HAP-1 (cell line): ENCODE data around the gene YIPF3.
"Not testable (repeated sequence)": the region's sequence is repeated elsewhere in the genome, so short reads cannot be mapped to it uniquely, and the experiment has no call there.

Experiments used
- DNase-seq, 2 experiments: peaks; one replicate each; pipeline ENCODE4 v3.0.0-alpha.2; 2016 to 2020; ENCODE audit warnings: low spot score in 2 of 2
- H3K27me3 ChIP-seq: fragments of 250-450 bp; sonication (Bioruptor Pico); 2 replicates; pipeline ENCODE4 v1.5.1; 2020; ENCODE audit warnings: low read depth, mild to moderate bottlenecking, moderate library complexity
- H3K36me3 ChIP-seq: fragments of 250-450 bp; sonication (Bioruptor Pico); replicated peaks from 2 replicates; pipeline ENCODE4 v1.5.1; 2020; ENCODE audit warnings: mild to moderate bottlenecking
- H3K4me1 ChIP-seq: fragments of 250-450 bp; sonication (Bioruptor Pico); 2 replicates; pipeline ENCODE4 v1.5.1; 2020; ENCODE audit warnings: mild to moderate bottlenecking
- H3K4me3 ChIP-seq: fragments of 250-450 bp; sonication (Bioruptor Pico); 2 replicates; pipeline ENCODE4 v1.5.1; 2020; ENCODE audit warnings: mild to moderate bottlenecking, moderate library complexity
- H3K9me3 ChIP-seq: fragments of 250-450 bp; sonication (Bioruptor Pico); 2 replicates; pipeline ENCODE4 v1.5.1; 2020; ENCODE audit warnings: mild to moderate bottlenecking, moderate library complexity
- in situ Hi-C: fragments of 300-500 bp; cut with MboI; formaldehyde crosslinking; loops from 3 replicates; pipeline ENCODE4 v1.14.3; 2020; ENCODE audit warnings: low sequenced_read_pairs, inconsistent platforms, mixed read lengths

Gene YIPF3

DNA sequence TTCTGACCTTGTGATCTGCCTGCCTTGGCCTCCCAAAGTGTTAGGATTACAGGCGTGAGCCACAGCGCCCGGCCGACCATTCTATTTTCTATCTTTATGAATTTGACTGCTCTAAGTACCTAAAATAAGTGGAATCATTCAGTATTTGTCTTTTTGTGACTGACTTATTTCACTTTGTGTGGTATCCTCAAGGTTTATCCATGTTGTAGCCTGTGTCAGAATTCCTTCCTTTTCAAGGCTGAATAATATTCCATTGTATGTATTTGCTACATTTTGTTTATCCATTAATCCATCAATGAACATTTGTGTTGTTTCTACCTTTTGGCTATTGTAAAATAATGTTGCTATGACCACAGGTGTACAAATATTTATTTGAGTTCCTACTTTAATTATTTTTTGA is 44.2 kb downstream of the YIPF3 start:
- no peak for DNase-seq
- peaks cover 4% of the 10 kb centered on the region; the same call in 1 of the 2 replicates for H3K4me1 ChIP-seq

DNA sequence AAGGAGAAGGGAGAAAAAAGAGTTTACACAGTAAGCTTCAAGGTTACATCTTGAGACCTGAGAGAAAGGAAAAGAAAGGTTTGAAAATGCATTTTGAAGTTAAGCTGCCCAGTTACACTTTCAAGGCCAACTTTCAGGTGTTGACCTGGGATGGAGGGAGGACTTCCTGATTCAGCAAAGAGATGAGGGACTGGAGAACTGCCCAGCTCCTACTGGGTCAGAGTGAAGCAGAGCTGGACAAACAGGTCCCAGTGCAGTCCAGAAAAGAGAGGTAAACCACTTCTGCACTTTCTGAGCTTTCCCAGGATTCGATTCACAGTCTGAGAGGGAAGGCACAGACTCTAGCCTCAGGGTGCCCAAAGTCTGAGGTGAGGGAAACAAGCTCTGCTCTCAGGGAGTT is 45.3 kb downstream of the YIPF3 start:
- Histone ChIP-seq H3K36me3 (no peaks in the 10 kb centered on the region), H3K9me3 (no peaks in the 10 kb centered on the region), H3K27me3 (no peaks in the 10 kb centered on the region), H3K4me1 (no peaks in the 10 kb centered on the region), H3K4me3 (no peak overlapping the region)
- in situ Hi-C loops: no loop called here
- no peak for DNase-seq

More for the DNA sequence above, 44.2 kb downstream of the YIPF3 start:
- no peaks in the 10 kb centered on the region for H3K36me3 ChIP-seq
- no peak overlapping the region for H3K4me3 ChIP-seq
- H3K9me3 ChIP-seq: no peaks in the 10 kb centered on the region
- H3K27me3 ChIP-seq: no peaks in the 10 kb centered on the region
- in situ Hi-C loops: no loop called here

DNA sequence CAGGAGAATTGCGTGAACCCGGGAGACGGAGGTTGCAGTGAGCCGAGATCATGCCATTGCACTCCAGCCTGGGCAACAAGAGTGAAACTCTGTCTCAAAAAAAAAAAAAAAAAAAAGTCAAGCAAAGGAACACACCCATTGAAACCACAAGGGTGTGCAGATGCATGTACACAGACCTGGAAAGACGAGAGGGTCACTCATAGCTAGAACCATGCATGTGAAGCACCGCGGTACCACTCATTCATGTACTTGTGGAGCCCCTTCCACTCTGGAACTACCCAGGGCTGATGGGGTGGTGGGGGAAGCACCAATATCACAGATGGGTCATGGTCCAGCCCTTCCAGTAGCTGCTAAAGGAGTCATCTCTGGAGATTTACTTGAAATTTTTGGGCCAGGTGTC is 46.8 kb downstream of the YIPF3 start:
- Histone ChIP-seq H3K4me3 (no peak overlapping the region), H3K27me3 (no peaks in the 10 kb centered on the region), H3K36me3 (no peaks in the 10 kb centered on the region), H3K4me1 (no peaks in the 10 kb centered on the region), H3K9me3 (no peaks in the 10 kb centered on the region)
- DNase-seq: no peak
- in situ Hi-C loops: no loop called here

DNA sequence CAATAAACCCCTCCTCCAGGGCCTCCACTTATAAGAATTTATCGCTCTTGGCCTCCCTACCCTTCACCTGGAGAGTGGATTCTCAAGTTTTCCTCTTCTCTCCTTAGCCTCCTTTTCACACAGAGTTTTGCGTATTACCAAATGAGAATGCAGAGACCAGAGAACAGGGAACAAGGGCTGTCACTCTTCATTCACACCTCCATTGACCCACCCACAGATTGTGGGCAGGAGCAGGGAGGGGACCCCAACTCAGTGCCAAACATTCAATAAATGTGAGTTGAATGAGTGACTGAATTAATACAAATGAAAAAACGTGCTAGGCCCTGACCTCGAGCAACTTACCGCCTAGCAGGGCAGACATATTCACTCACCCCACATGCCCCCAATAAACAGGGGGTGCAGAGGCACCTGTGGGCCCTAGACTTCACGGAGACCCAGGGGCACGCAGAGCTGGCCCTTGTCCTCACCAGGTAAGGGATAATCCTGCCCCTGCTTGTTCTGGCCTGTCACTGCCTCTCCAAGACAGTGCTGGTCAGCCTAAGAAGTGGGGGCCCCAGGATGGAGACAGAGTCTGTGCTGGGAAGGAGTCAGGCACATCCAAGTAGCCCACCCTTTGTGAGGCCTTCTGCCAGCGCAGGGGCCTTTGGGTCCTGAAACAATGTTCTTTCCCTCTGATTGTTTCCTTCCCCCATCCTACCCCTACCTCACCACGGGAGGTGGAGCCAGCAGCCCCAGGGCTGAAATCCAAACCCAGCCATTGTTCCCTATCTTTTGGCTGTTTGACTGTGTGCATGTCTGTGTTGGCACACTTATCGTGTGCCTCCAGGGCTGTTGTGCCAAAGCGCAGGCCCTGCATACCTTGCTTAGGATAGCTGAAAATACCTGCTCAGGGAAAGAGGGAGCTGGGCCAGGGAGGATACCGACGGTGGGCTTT is 47.7 kb downstream of the YIPF3 start:
- Histone ChIP-seq H3K9me3 (no peaks in the 10 kb centered on the region), H3K4me3 (no peak overlapping the region), H3K27me3 (no peaks in the 10 kb centered on the region), H3K4me1 (no peaks in the 10 kb centered on the region), H3K36me3 (no peaks in the 10 kb centered on the region)
- in situ Hi-C loops: no loop called here
- DNase-seq: no peak

DNA sequence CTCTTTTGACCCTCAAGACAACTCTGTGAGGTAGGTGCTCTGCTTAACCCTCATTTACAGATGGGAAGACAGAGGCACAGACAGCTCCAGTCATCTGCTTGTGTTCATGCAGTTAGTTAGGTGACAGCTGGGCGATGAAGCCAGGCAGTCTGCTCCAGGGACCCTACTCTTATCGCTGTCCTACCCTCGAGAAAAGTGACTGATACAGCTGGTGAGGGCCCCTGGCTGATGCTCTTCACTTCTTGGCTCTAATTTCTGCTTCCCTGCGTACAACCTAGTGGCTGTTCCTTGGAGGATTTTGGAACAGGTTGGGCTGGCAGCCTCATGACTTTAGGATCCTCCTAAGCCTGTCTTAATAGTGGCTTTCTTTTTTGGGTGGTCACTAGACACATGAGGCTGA is 48.5 kb downstream of the YIPF3 start:
- H3K9me3 ChIP-seq: no peaks in the 10 kb centered on the region
- H3K4me1 ChIP-seq: no peaks in the 10 kb centered on the region
- H3K4me3 ChIP-seq: no peak overlapping the region
- DNase-seq: no peak
- 0 out of 2 replicates have a peak, but pooled peaks cover under 1% of the 10 kb centered on the region for H3K27me3 ChIP-seq
- in situ Hi-C loops: no loop called here
- H3K36me3 ChIP-seq: no peaks in the 10 kb centered on the region

DNA sequence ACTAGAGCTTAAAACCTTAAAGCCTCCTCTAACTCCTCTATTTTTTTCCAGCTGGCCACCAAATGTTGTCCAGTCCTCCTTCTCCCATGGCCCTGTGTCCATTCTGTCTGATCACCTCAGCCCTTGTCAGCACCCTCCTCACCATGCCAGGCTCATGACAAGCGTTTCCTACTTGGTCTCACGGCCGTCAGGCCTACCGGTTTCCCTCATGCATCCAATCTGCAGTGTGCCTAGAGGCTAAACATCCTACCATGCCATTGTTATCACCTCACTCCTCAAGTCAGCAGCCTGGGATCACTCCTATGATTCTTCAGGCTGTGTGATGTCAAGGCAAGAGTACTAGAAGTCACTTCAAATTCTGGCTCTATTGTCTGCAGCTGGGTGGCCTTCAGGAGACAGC is 49.0 kb downstream of the YIPF3 start:
- Histone ChIP-seq H3K36me3 (no peaks in the 10 kb centered on the region), H3K9me3 (no peaks in the 10 kb centered on the region), H3K4me3 (no peak overlapping the region), H3K4me1 (no peaks in the 10 kb centered on the region), H3K27me3 (peaks cover 3% of the 10 kb centered on the region; the same call in 1 of the 2 replicates)
- no peak for DNase-seq
- in situ Hi-C loops: no loop called here

DNA sequence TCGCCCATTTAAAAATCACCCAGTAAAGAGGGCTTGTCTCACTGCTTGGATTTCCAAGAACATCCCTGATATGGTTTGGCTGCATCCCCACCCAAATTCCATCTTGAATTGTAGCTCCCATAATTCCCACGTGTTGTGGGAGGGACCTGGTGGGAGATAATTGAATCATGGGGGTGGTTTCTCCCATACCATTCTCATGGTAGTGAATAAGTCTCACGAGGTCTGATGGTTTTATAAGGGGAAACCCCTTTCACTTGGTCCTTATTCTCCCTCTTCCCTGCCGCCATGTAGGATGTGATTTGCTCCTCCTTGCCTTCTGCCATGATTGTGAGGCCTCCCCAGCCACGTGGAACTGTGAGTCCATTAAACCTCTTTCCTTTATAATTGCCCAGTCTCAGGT is 49.5 kb downstream of the YIPF3 start:
- in situ Hi-C loops, DNase-seq, H3K9me3 ChIP-seq, H3K27me3 ChIP-seq, H3K4me3 ChIP-seq, H3K4me1 ChIP-seq, H3K36me3 ChIP-seq: not testable (repeated sequence)

DNA sequence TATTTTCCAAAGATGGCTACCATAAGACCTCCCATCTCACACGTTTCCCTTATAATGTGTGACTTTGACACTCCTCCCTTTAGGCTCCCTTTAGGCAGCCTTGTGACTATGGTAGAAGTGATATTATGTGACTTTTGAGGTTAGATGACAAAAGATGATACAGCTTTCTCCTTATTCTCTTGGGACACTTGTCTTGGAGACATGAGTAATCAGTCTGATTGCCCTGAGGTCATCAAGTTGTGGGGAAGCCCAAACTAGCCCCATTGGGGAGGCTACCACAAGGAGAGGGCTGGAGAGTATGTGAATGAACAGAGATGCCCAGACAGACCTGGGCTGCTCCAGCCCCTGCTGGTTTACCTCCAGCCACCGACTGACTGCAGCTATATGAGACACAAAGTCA is 50.8 kb downstream of the YIPF3 start:
- H3K4me3 ChIP-seq: no peak overlapping the region
- no peaks in the 10 kb centered on the region for H3K4me1 ChIP-seq
- no peak for DNase-seq
- in situ Hi-C loops: no loop called here
- H3K27me3 ChIP-seq: peaks cover 3% of the 10 kb centered on the region; the same call in 1 of the 2 replicates
- H3K36me3 ChIP-seq: no peaks in the 10 kb centered on the region
- H3K9me3 ChIP-seq: no peaks in the 10 kb centered on the region

DNA sequence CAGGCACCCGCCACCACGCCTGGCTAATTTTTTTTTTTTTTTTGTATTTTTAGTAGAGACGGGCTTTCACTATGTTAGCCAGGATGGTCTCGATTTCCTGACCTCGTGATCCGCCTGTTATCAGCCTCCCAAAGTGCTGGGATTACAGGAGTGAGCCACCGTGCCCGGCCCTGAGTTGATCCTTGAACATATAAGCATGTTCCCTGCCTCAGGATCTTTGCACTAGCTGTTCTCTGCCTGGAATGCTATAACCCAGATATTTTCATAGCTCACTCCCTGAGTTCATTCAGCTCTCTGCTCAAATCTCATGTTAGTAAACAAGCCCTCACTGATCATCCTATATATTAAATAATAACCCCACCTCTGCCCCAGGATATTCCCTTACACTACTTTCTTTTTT is 52.4 kb downstream of the YIPF3 start:
- no peak for DNase-seq
- peaks cover 3% of the 10 kb centered on the region; the same call in 1 of the 2 replicates for H3K27me3 ChIP-seq
- in situ Hi-C loops: no loop called here
- no peak overlapping the region for H3K4me3 ChIP-seq
- H3K9me3 ChIP-seq: no peaks in the 10 kb centered on the region
- no peaks in the 10 kb centered on the region for H3K4me1 ChIP-seq
- H3K36me3 ChIP-seq: no peaks in the 10 kb centered on the region

DNA sequence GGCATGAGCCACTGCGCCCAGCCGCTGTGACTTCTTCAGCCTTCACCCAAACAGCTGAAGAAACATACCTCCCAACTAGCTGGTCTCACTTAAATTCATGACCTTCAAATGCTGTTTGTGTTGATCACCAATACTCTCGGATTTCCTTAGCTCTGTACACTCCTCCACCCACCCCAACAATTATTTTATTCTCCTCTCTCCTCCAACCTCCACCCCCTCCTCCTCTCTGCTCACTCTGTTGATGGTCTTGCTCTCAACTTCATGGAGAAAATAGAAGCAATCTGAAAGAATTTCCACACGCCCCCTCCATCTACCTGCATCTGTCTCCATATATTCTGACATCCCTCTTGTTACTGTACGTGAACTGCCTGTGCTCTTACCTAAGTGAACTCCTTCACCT is 54.8 kb downstream of the YIPF3 start:
- in situ Hi-C loops: no loop called here
- H3K9me3 ChIP-seq: no peaks in the 10 kb centered on the region
- peaks cover 3% of the 10 kb centered on the region; the same call in 1 of the 2 replicates for H3K27me3 ChIP-seq
- DNase-seq: no peak
- H3K4me3 ChIP-seq: no peak overlapping the region
- no peaks in the 10 kb centered on the region for H3K4me1 ChIP-seq
- H3K36me3 ChIP-seq: no peaks in the 10 kb centered on the region
